Activated naive CD4-positive, alpha-beta T cell treated with anti-CD3 and anti-CD28 coated beads, Interleukin-2, amount 50 U/mL, for 16 hours (primary cell): ENCODE measurements around the gene C16orf82.
A peak's percentile ranks its signal among the peaks of the same experiment; 100 is the strongest.

Experiments
- DNase-seq: peaks from one replicate; pipeline ENCODE4 v3.0.0-alpha.2; 2020

The C16orf82 gene

GRCh38 chr16:27096375-27096774, 29.6 kb downstream of the C16orf82 start:
- no peak for DNase-seq

- no peak for DNase-seq
Observed at GRCh38 chr16:27097800-27098230, 31.1 kb downstream of the C16orf82 start.

GRCh38 chr16:27098366-27099049, 31.8 kb downstream of the C16orf82 start:
- DNase-seq = no peak

GRCh38 chr16:27102701-27103575, 36.2 kb downstream of the C16orf82 start:
- no peak for DNase-seq

GRCh38 chr16:27103954-27104353, 37.2 kb downstream of the C16orf82 start:
- no peak for DNase-seq

- no peak for DNase-seq
Observed at GRCh38 chr16:27106305-27106704, 39.6 kb downstream of the C16orf82 start.

GRCh38 chr16:27107185-27107592, 40.5 kb downstream of the C16orf82 start:
- no peak for DNase-seq

GRCh38 chr16:27108051-27108770, 41.5 kb downstream of the C16orf82 start:
- DNase-seq = no peak

- no peak for DNase-seq
Observed at GRCh38 chr16:27108826-27109665, 42.3 kb downstream of the C16orf82 start.

- peak; percentile 83 for DNase-seq
Observed at GRCh38 chr16:27109666-27110523, 43.2 kb downstream of the C16orf82 start.

GRCh38 chr16:27110524-27110896, 43.8 kb downstream of the C16orf82 start:
- DNase-seq = no peak

GRCh38 chr16:27111486-27111885, 44.8 kb downstream of the C16orf82 start:
- no peak for DNase-seq

GRCh38 chr16:27112093-27112811, 45.5 kb downstream of the C16orf82 start:
- no peak for DNase-seq

GRCh38 chr16:27113341-27113841, 46.7 kb downstream of the C16orf82 start:
- DNase-seq = no peak

GRCh38 chr16:27114006-27114405, 47.3 kb downstream of the C16orf82 start:
- no peak for DNase-seq

- no peak for DNase-seq
Observed at GRCh38 chr16:27118526-27118925, 51.8 kb downstream of the C16orf82 start.
